HG03460 (cell line): Measurements from ENCODE around the gene CD302.
"Not testable (repeated sequence)": the region's sequence is repeated elsewhere in the genome, so short reads cannot be mapped to it uniquely, and the experiment has no call there.

Source experiments
- ATAC-seq: cut with Tn5 transposase; IDR thresholded peaks from one replicate; pipeline ENCODE4 v1.9.1; 2021; ENCODE audit not compliant: unreplicated experiment

CD302 gene

GRCh38 chr2:159795841-159796690, 1.9 kb downstream of the CD302 start:
- no peak for ATAC-seq

- no peak for ATAC-seq
Measured at GRCh38 chr2:159793326-159793725, 4.7 kb downstream of the CD302 start.

GRCh38 chr2:159792599-159792998, 5.4 kb downstream of the CD302 start:
- ATAC-seq = no peak

- no peak for ATAC-seq
Measured at GRCh38 chr2:159792036-159792435, 6.0 kb downstream of the CD302 start.

- no peak for ATAC-seq
Measured at GRCh38 chr2:159790323-159790722, 7.7 kb downstream of the CD302 start.

GRCh38 chr2:159788253-159788652, 9.8 kb downstream of the CD302 start:
- no peak for ATAC-seq

GRCh38 chr2:159787647-159788046, 10.4 kb downstream of the CD302 start:
- not testable (repeated sequence) for ATAC-seq

- no peak for ATAC-seq
Measured at GRCh38 chr2:159786938-159787337, 11.1 kb downstream of the CD302 start.

GRCh38 chr2:159785195-159785594, 12.8 kb downstream of the CD302 start:
- no peak for ATAC-seq

- not testable (repeated sequence) for ATAC-seq
Measured at GRCh38 chr2:159784744-159785143, 13.3 kb downstream of the CD302 start.

- ATAC-seq = no peak
Measured at GRCh38 chr2:159783556-159783955, 14.5 kb downstream of the CD302 start.

GRCh38 chr2:159776321-159776720, 21.7 kb downstream of the CD302 start:
- no peak for ATAC-seq

- no peak for ATAC-seq
Measured at GRCh38 chr2:159775021-159775420, 23.0 kb downstream of the CD302 start.

- ATAC-seq = no peak
Measured at GRCh38 chr2:159774370-159774990, 23.5 kb downstream of the CD302 start.

- no peak for ATAC-seq
Measured at GRCh38 chr2:159773886-159774285, 24.1 kb downstream of the CD302 start.

GRCh38 chr2:159773426-159773825, 24.6 kb downstream of the CD302 start:
- no peak for ATAC-seq

GRCh38 chr2:159769147-159769546, 28.9 kb downstream of the CD302 start:
- ATAC-seq = no peak

- no peak for ATAC-seq
Measured at GRCh38 chr2:159762075-159762474, 35.9 kb downstream of the CD302 start.

- ATAC-seq = no peak
Measured at GRCh38 chr2:159760326-159760725, 37.7 kb downstream of the CD302 start.

GRCh38 chr2:159759577-159759976, 38.4 kb downstream of the CD302 start:
- ATAC-seq = no peak

GRCh38 chr2:159758686-159759085, 39.3 kb downstream of the CD302 start:
- no peak for ATAC-seq

- no peak for ATAC-seq
Measured at GRCh38 chr2:159758239-159758638, 39.8 kb downstream of the CD302 start.
